Cardiac muscle cell (in vitro differentiated cells and primary cell): ENCODE measurements around the gene OSBP2. TPM values are rescaled to one million over a fixed set of nuclear protein-coding genes. Genes with fewer than 3 reads are reported as not detected.

Experiments used
- DNase-seq, 2 donors: peaks; one replicate each; pipeline versions ENCODE4 v3.0.0 to v3.0.0-alpha.2; 2010 to 2017; ENCODE audit warnings: low read depth in 1 of 2, low spot score in 1 of 2
- H3K27ac ChIP-seq: fragments of 200-600 bp; sonication (generic); 2 replicates; pipeline ENCODE4 v1.5.1; 2016
- H3K27me3 ChIP-seq: fragments of 200-600 bp; sonication (generic); 2 replicates; pipeline ENCODE4 v1.6.0; 2016; ENCODE audit warnings: control low read depth
- H3K36me3 ChIP-seq: fragments of 200-600 bp; sonication (generic); 2 replicates; pipeline ENCODE4 v1.5.1; 2016; ENCODE audit warnings: control low read depth
- H3K4me1 ChIP-seq: fragments of 200-600 bp; sonication (generic); 2 replicates; pipeline ENCODE4 v1.8.1; 2017; ENCODE audit warnings: low read depth, mild to moderate bottlenecking, mixed run types
- H3K4me3 ChIP-seq: fragments of 200-600 bp; sonication (generic); 2 replicates; pipeline ENCODE4 v1.5.1; 2016; ENCODE audit warnings: mild to moderate bottlenecking
- H3K9me3 ChIP-seq: fragments of 200-600 bp; sonication (generic); 2 replicates; pipeline ENCODE4 v1.5.1; 2017; ENCODE audit warnings: low read depth, mild to moderate bottlenecking, control low read depth
- polyA plus RNA-seq: library from polyadenylated mRNA; unstranded; fragments of >200 nt; fragmentation: Nextera tagmentation; extraction: Ambion mirVana; gene quantifications from 2 replicates; pipeline ENCODE4 v1.2.1, GENCODE V29; 2016
- total RNA-seq: library from RNA; depleted of rRNA; stranded (reverse); fragments of >200 nt; gene quantifications from 2 replicates; pipeline ENCODE4 v1.2.3, GENCODE V29; 2016
- TF ChIP-seq, protein P1 (sequence below): IDR thresholded peaks from 2 replicates; pipeline ENCODE4 v1.5.1; 2012; ENCODE audit warnings: low read depth, mild to moderate bottlenecking, low read length

Gene OSBP2
- total and polyA plus RNA-seq, 2 experiments from 2014 or later = 19.4 to 32.5 TPM

DNA sequence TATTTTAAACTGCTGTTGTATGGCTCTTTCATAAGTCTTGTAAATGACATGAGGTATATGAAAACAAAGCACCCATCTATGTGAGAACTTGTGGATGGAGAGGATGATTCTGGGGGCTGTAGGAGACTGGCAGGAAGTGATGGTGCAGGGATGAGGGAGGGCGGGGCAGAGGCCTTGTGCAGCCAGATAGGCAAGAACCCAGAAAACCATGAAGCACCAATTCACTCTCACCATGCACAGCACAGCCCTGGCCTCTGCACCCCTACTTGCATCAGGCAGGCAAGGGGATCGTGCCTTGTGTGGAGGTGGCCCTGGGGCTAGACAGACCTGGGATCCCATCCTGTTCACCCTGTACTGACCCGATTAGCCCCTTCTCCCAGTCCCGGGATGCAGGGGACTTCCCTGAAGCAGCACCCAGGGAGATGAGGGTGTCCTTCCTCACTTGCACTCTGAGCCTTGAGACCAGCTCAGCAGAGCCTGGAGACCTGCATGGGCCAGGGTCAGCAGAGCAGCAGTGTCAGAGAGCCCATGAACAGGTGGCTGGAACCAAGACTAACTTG is 188.4 kb downstream of the OSBP2 start:
- no peak overlapping the region for H3K27ac ChIP-seq
- TF ChIP-seq, protein P1, sequence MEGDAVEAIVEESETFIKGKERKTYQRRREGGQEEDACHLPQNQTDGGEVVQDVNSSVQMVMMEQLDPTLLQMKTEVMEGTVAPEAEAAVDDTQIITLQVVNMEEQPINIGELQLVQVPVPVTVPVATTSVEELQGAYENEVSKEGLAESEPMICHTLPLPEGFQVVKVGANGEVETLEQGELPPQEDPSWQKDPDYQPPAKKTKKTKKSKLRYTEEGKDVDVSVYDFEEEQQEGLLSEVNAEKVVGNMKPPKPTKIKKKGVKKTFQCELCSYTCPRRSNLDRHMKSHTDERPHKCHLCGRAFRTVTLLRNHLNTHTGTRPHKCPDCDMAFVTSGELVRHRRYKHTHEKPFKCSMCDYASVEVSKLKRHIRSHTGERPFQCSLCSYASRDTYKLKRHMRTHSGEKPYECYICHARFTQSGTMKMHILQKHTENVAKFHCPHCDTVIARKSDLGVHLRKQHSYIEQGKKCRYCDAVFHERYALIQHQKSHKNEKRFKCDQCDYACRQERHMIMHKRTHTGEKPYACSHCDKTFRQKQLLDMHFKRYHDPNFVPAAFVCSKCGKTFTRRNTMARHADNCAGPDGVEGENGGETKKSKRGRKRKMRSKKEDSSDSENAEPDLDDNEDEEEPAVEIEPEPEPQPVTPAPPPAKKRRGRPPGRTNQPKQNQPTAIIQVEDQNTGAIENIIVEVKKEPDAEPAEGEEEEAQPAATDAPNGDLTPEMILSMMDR = no peak
- DNase-seq = no peak
- no peak overlapping the region for H3K4me3 ChIP-seq
- no peaks in the 10 kb centered on the region for H3K9me3 ChIP-seq
- no peaks in the 10 kb centered on the region for H3K27me3 ChIP-seq
- H3K36me3 ChIP-seq = no peaks in the 10 kb centered on the region
- peaks cover 34% of the 10 kb centered on the region for H3K4me1 ChIP-seq

DNA sequence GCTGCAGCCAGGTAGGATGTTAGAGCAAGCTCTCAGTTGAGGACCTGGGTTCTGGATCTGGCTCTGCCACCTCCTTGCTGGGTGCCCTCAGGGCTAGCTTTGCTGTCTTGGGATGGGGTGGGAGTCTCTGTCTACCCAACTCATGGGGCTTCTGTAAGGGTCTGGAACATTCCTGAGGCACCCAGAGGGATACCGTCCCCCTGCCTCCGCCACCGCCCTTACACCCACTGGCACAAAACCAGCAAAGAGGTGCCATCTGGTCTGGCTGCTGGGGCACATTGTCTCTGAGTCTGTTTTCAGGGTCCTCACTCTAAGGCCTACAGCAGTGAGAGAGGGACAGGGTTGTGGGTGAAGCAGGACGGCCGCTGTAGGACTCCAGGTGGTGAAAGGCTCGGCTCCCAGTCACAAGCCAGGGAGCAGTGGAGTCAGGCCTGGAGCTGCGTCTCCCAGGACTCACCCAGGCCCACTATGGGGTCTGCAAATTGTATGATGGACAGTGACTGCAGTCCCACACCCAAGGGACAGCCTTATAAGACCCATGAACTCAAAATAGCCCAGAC is 189.0 kb downstream of the OSBP2 start:
- Histone ChIP-seq H3K27ac (no peak overlapping the region), H3K4me3 (no peak overlapping the region), H3K9me3 (no peaks in the 10 kb centered on the region), H3K36me3 (no peaks in the 10 kb centered on the region), H3K4me1 (peaks cover 34% of the 10 kb centered on the region), H3K27me3 (no peaks in the 10 kb centered on the region)
- TF ChIP-seq, protein P1 = no peak
- no peak for DNase-seq

DNA sequence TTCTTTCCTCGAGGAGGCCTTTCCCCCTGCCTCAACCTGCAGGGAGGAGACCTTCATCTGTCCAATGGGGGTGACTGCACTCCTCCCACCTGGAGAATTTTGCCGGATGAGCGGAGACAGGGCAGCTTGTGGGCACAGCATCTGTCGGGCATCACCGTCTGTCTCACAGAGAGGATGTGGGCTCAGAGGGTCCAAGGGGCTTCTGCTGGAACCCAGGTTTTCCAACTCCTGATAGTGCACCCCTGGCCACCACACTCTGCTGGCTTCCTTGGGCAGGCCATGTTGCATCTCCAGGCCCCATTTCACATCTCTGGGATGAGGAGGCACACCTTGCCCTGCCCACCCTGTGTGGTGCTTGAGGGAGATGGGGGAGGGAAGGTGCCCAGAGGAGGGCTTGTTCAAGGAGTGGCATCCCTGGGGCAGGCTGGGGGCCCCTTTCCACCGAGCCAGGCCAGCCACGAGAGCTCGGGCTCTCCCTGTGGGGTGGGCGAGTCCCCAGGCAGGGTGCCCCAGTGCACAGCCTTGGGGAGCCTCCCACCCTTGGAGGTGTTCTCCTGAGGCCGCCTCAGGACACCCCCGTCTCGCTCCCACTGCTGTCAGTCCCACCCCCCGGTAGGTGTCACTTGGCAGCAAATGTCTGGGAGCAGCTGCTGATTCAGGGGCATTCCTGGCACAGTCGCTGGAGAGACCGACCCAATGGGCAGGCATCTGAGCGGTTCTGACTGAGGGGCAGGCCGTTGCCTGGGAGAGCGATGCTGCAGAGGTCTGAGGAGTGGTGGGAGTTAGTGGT is 189.7 kb downstream of the OSBP2 start:
- TF ChIP-seq, protein P1 = no peak
- Histone ChIP-seq H3K4me3 (no peak overlapping the region), H3K9me3 (no peaks in the 10 kb centered on the region), H3K4me1 (peaks cover 27% of the 10 kb centered on the region), H3K27me3 (no peaks in the 10 kb centered on the region), H3K36me3 (no peaks in the 10 kb centered on the region), H3K27ac (no peak overlapping the region)
- DNase-seq = no peak

DNA sequence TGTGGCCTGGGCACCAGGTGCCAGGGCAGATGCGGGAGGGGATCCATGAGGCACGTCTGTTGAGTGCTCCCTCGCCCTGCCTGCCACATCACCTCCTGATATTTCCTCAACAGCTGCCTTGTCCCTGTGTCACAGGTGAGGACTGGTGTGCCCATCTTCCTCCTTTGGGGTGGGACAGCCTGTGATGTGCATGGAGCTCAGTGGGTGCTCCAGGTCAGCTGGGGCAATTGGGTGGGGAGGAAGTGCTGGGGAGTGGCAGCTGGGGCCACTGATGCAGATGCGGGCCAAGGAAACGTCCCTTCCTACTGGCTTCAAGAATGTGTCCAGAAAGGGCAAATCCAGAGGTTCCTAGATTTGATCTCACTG is 190.3 kb downstream of the OSBP2 start:
- TF ChIP-seq, protein P1 = no peak
- no peak for DNase-seq

DNA sequence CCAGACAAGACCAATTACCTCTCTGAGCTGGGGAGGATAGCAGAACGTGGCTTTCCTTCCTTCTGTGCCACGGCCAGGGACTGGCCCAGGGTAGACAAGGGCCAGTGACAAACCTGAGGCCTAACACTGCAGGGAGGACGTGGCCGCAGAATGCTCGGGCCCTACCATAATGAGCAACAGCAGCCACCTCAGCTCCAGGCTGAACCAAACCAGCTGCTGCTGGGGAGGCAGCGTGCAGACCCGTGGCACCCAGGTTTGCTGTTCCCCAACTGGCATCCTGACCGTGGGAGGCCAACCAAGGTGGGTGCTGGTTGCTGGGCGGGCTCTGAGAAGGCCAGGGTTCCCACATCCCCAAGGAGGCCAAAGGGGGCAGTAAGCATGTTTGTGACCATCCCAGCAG is 190.9 kb downstream of the OSBP2 start:
- TF ChIP-seq, protein P1 = no peak
- Histone ChIP-seq H3K36me3 (no peaks in the 10 kb centered on the region), H3K9me3 (no peaks in the 10 kb centered on the region), H3K4me1 (peaks cover 21% of the 10 kb centered on the region), H3K27me3 (no peaks in the 10 kb centered on the region), H3K27ac (no peak overlapping the region), H3K4me3 (no peak overlapping the region)
- no peak for DNase-seq

More for the DNA sequence above, 190.3 kb downstream of the OSBP2 start:
- Histone ChIP-seq H3K4me3 (no peak overlapping the region), H3K36me3 (no peaks in the 10 kb centered on the region), H3K4me1 (peaks cover 21% of the 10 kb centered on the region), H3K9me3 (no peaks in the 10 kb centered on the region), H3K27me3 (no peaks in the 10 kb centered on the region), H3K27ac (no peak overlapping the region)
